Kidney (tissue), 14 donors: ENCODE measurements around the gene CLECL1. TPM values are rescaled to one million over a fixed set of nuclear protein-coding genes. Genes with fewer than 3 reads are reported as not detected.
"Not testable (repeated sequence)": the region's sequence is repeated elsewhere in the genome, so short reads cannot be mapped to it uniquely, and the experiment has no call there.

Source experiments
- DNase-seq, 5 donors: peaks; one replicate each; pipeline ENCODE4 v3.0.0-alpha.2; 2013 to 2020
- FAIRE-seq: peaks from 2 replicates; lab custom pipeline; 2012; peaks lifted over from hg19 to GRCh38; lab: Jason Lieb, UNC
- H3K27ac ChIP-seq, 2 donors: one replicate each; pipeline ENCODE4 v1.7.0; 2013; ENCODE audit warnings: low read depth in 2 of 2, low read length in 2 of 2, inconsistent platforms in 1 of 2
- H3K27me3 ChIP-seq: one replicate; pipeline ENCODE4 v1.7.1; 2013; ENCODE audit warnings: low read length, inconsistent platforms; ENCODE audit not compliant: control insufficient read depth, insufficient read depth
- H3K36me3 ChIP-seq, 3 donors: one replicate each; pipeline versions ENCODE4 v1.7.0 to v1.7.1; 2013; ENCODE audit warnings: low read length in 3 of 3, control low read depth in 1 of 3, inconsistent platforms in 1 of 3; ENCODE audit not compliant: insufficient read depth in 3 of 3, control insufficient read depth in 2 of 3
- H3K4me1 ChIP-seq, 3 donors: one replicate each; pipeline versions ENCODE4 v1.7.0 to v1.7.1; 2013; ENCODE audit warnings: low read length in 3 of 3, inconsistent platforms in 1 of 3, low read depth in 1 of 3; ENCODE audit not compliant: control insufficient read depth in 2 of 3, insufficient read depth in 2 of 3
- H3K4me3 ChIP-seq, 3 donors: one replicate each; pipeline versions ENCODE4 v1.7.0 to v1.8.1; 2013; ENCODE audit warnings: low read length in 3 of 3, control low read depth in 1 of 3, inconsistent platforms in 1 of 3
- H3K9ac ChIP-seq, 3 donors: one replicate each; pipeline versions ENCODE4 v1.7.0 to v1.7.1; 2013; ENCODE audit warnings: low read length in 3 of 3, control low read depth in 1 of 3, inconsistent platforms in 1 of 3
- H3K9me3 ChIP-seq, 3 donors: one replicate each; pipeline versions ENCODE4 v1.7.0 to v1.7.1; 2013; ENCODE audit warnings: low read length in 3 of 3, control low read depth in 1 of 3, inconsistent platforms in 1 of 3; ENCODE audit not compliant: control insufficient read depth in 2 of 3, insufficient read depth in 1 of 3
- CTCF ChIP-seq: IDR thresholded peaks from 3 replicates; pipeline ENCODE4 v1.5.1; 2012; ENCODE audit warnings: mild to moderate bottlenecking, moderate library complexity, borderline replicate concordance; ENCODE audit not compliant: insufficient read depth; ENCODE audit errors: extremely low read depth
- intact Hi-C: fragments of 100-400 bp; cut with DNase I; formaldehyde crosslinking; loops from one replicate; pipeline ENCODE4 v1.11.1; 2022
- polyA plus RNA-seq: library from polyadenylated mRNA; stranded (reverse); fragments of 350-450 nt; fragmentation: Illumina TruSeq; extraction: RNeasy Lipid Tissue Mini Kit (QIAGEN cat#74804); gene quantifications from one replicate; pipeline ENCODE4 v1.2.3, GENCODE V29; 2014; ENCODE audit warnings: low read depth, low replicate concordance; ENCODE audit not compliant: insufficient read depth
- total RNA-seq: library from RNA; stranded (reverse); fragmentation: NEBNext Ultra II Directional; extraction: Animal tissue kit (Norgen Biotek cat#: 25700); gene quantifications from one replicate; pipeline ENCODE4 v1.2.1, GENCODE V29; 2021
- donor health status: control.
- donor health status: control.
- donor health status: control.
- donor health status: control.
- donor health status: control.
- donor health status: DM: yes; HTN: yes; CAD: no.
- donor health status: Normal renal cell carcinoma (clear cell type).

CLECL1 gene
- total and polyA plus RNA-seq, 2 donors from 2014 or later = 2.1 TPM; not detected in 1

DNA sequence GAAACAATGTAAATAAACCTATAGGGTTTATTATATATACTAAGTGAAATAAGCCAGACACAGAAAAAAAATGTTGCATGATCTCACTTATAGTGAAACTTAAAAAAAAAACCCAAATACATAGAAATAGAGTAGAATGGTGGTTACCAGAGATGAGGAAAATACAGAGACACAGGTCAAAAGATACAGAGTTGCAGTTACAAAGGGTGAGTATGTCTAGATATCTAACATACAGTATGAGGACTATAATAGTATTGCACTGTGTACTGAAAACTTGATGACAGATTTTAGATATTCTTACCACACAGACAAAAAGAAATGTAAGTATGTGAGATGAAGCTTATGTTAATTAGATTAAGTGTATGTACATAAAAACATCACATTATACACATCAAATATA, 35.3 kb downstream of the CLECL1 start:
- H3K4me3 ChIP-seq = no peak overlapping the region
- intact Hi-C loops = no loop called here

DNA sequence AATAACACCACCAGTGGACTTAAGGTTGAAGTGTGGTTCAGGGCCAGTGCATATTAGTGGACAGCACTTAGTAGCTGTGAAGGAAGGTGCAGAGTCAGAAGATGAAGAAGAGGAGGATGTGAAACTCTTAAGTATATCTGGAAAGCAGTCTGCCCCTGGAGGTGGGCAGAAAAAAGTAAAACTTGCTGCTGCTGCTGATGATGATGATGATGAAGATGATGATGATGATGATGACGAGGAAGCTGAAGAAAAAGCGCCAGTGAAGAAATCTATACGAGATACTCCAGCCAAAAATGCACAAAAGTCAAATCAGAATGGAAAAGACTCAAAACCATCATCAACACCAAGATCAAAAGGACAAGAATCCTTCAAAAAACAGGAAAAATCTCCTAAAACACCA, 37.2 kb downstream of the CLECL1 start:
- intact Hi-C loops, H3K9me3 ChIP-seq, H3K27ac ChIP-seq, H3K36me3 ChIP-seq, H3K27me3 ChIP-seq, H3K9ac ChIP-seq, H3K4me3 ChIP-seq, H3K4me1 ChIP-seq, FAIRE-seq, DNase-seq: not testable (repeated sequence)

More for the DNA sequence above, 35.3 kb downstream of the CLECL1 start:
- H3K27me3 ChIP-seq = no peaks in the 10 kb centered on the region
- no peak overlapping the region for H3K9ac ChIP-seq
- peaks cover 0 to 3% (median 0%) of the 10 kb centered on the region in 3 donors for H3K36me3 ChIP-seq
- H3K9me3 ChIP-seq = no peaks in the 10 kb centered on the region
- no peaks in the 10 kb centered on the region for H3K4me1 ChIP-seq
- TF ChIP-seq CTCF = no peak
- FAIRE-seq (no peak), DNase-seq (no peak)
- H3K27ac ChIP-seq = no peak overlapping the region

GRCh38 chr12:9695150-9695549, 37.7 kb downstream of the CLECL1 start:
- FAIRE-seq, intact Hi-C loops, H3K9me3 ChIP-seq, DNase-seq, H3K27me3 ChIP-seq, H3K27ac ChIP-seq, H3K9ac ChIP-seq, H3K4me3 ChIP-seq, H3K36me3 ChIP-seq, H3K4me1 ChIP-seq: not testable (repeated sequence)

GRCh38 chr12:9694241-9694640, 38.7 kb downstream of the CLECL1 start:
- Histone ChIP-seq H3K9me3 (peaks cover 0 to 4% (median 0%) of the 10 kb centered on the region in 3 donors), H3K27me3 (no peaks in the 10 kb centered on the region), H3K4me1 (no peaks in the 10 kb centered on the region), H3K4me3 (no peak overlapping the region), H3K9ac (no peak overlapping the region), H3K36me3 (peaks cover 0 to 3% (median 2%) of the 10 kb centered on the region in 3 donors), H3K27ac (no peak overlapping the region)
- TF ChIP-seq CTCF = no peak
- FAIRE-seq (no peak), DNase-seq (no peak)
- intact Hi-C loops = no loop called here

GRCh38 chr12:9692909-9693308, 40.0 kb downstream of the CLECL1 start:
- Histone ChIP-seq H3K9ac (no peak overlapping the region), H3K27me3 (no peaks in the 10 kb centered on the region), H3K36me3 (peaks cover 3 to 6% (median 4%) of the 10 kb centered on the region in 3 donors), H3K9me3 (peaks cover 0 to 4% (median 0%) of the 10 kb centered on the region in 3 donors), H3K4me3 (no peak overlapping the region), H3K27ac (no peak overlapping the region), H3K4me1 (no peaks in the 10 kb centered on the region)
- DNase-seq (no peak), FAIRE-seq (no peak)
- intact Hi-C loops = no loop called here
- TF ChIP-seq CTCF = no peak
